ENCODE data around the gene TNXB.
"Not testable (repeated sequence)": the region's sequence is repeated elsewhere in the genome, so short reads cannot be mapped to it uniquely, and the experiment has no call there.

TNXB gene

GRCh38 chr6:32109114-32109764 lies at the start of gene TNXB:
Gene TNXB (minus strand): TSS chr6:32109338. CDS start chr6:32098198, 11,140 bp downstream.
- DNase-seq (ENCODE audit: low spot score) = no peak

DNA sequence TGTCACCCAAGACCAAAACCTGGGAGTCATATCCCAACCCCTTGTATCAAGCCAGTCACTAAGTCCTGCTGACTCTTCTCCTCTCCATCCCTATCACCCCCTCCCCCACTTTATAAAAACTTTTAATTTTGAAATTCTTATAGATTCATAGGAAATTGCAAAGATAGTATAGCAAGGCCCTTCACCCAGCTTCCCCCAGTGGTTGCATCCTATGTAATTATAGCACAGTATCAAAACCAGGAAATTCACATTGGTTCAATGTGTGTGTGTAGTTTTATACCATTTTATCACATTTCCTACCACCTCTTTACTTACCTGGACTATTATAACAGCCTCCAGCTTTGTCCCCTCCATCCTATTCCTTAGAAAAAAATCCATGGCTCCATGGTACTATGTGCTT lies 48.9 kb upstream of the TNXB start:
- DNase-seq (ENCODE audit: low spot score) = no peak

- DNase-seq (ENCODE audit: low spot score) = no peak
Observed at GRCh38 chr6:32156891-32157290, 47.8 kb upstream of the TNXB start.

- peak; percentile 73 for DNase-seq (ENCODE audit: low spot score)
Observed at GRCh38 chr6:32154514-32155161, 45.5 kb upstream of the TNXB start.

- peak; percentile 85 for DNase-seq (ENCODE audit: low spot score)
Observed at GRCh38 chr6:32153564-32154513, 44.7 kb upstream of the TNXB start, which contains the start of gene PPT2. Gene PPT2 (plus strand): TSS chr6:32154141. CDS start chr6:32154595, 454 bp downstream.

DNA sequence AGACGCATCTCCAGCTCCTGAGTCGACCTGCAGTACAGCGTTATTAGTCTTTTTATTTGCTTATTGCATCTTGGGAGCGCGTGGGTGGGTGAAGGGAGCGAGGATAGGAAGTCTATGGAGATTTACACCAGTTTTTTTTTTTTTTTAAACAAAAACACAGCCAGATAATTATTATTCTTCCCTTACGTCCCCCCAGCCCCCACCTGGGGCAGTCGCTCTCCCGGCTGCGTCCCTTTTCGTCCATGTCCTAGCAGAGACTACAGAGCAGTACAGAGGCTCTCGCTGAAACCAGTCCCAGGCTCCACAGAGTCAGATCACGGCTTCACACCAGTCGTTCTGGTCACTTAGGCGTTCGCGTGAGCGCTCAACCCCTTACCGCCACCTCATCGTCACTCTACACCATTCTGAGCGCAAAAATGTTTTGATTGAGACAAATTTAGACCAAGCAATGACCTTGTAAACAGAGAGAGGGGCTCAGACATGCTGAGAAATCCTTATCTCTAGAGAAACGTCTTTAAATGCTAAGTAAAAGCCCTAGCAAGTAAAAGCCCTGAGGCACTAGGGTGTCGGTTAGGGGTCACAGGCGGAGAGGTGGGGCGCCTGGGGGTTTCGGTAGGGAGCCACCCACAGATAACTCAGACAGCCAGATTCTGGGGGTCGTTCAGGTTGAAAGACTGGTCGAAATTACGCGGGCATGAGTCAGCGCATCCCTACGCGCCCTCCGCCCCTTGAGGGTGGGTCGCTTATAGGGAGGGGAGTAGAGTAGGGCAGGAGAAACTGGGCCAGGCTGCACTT lies 43.8 kb upstream of the TNXB start:
- DNase-seq (ENCODE audit: low spot score) = peak; percentile 31

DNA sequence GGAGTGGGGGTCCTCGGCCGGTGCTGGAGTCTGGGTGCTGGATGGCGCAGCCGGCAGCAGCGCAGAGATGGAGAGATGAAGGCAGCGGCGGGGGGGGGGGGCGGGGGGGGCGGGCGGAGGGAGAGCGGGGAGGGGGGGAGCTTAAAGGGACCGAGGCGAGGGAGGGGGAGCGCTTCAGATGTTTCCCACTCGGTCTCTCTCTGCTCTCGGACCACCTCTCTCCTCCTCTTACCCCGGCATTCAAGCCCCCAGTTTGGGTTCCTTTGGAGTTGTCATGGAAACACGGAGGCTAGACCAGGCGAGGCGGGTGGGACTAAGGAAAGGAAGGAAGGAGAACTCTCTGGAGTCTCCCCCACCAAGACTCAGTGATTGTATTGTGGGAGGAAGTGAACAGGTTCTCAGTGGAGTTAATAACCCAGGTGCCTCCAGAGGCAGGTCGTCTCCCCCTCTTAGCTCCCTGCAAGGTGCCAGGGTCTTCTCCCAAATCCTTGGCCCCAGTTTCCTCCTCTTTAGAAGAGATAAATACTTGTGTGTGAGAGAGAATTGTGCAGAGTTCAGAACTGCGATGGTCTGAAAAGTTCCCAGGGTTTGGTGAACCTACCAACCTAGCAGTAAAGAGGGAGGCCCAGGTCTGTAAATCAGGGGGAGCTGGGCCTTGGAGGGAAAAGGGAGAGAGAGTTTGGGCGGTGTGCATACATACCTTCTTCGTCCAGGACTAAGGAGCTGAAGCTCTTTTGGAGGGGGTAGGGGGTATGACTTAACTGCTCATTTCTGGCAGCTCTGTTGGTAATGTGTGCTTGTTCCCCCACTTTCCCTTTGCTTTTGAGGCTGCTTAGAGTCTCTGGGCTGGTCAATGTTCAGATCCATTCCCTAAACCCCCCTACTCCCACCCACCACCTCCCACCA lies 43.0 kb upstream of the TNXB start, which contains the start of gene PRRT1:
Gene PRRT1, minus strand, starts transcription at position 77 of the 906 bp plus-strand sequence. CDS start 112 bp downstream, outside the sequence.
- no peak for DNase-seq (ENCODE audit: low spot score)

DNA sequence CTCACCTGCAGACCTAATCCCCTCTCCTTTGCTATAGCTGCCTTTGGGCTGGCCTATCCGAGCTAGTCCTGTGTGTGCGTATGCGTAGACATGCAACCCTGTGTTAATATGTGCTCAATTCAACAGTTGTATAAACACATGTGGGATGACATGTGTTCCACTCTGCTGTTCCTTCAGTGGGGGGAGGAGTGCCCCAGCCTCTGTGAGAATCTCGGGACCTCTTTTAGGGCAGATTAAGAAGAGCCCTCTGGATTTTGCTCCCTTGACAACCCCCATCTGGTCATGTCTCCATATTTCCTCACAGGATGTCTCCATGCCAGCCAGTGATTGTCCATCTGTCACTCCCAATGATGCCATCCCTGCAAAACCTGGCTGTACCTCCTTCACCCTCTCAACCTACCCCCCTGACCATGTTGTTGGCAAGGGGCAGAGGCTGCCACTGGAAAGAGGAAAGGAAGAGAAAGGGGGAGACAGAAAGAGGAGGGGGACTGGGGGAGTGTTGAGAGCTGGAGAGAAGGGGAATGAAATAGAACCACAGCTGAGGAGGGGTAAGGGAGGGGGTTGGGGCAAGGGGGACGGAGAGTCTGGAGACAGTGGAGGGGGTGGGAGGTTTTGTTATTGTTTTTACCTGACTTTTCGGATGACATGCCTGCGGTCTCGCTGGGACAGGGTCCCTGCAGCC lies 42.2 kb upstream of the TNXB start:
- DNase-seq (ENCODE audit: low spot score) = no peak

GRCh38 chr6:32149932-32150870 lies 41.1 kb upstream of the TNXB start:
- DNase-seq (ENCODE audit: low spot score) = no peak

- DNase-seq (ENCODE audit: low spot score) = no peak
Observed at GRCh38 chr6:32149092-32149755, 40.1 kb upstream of the TNXB start.

DNA sequence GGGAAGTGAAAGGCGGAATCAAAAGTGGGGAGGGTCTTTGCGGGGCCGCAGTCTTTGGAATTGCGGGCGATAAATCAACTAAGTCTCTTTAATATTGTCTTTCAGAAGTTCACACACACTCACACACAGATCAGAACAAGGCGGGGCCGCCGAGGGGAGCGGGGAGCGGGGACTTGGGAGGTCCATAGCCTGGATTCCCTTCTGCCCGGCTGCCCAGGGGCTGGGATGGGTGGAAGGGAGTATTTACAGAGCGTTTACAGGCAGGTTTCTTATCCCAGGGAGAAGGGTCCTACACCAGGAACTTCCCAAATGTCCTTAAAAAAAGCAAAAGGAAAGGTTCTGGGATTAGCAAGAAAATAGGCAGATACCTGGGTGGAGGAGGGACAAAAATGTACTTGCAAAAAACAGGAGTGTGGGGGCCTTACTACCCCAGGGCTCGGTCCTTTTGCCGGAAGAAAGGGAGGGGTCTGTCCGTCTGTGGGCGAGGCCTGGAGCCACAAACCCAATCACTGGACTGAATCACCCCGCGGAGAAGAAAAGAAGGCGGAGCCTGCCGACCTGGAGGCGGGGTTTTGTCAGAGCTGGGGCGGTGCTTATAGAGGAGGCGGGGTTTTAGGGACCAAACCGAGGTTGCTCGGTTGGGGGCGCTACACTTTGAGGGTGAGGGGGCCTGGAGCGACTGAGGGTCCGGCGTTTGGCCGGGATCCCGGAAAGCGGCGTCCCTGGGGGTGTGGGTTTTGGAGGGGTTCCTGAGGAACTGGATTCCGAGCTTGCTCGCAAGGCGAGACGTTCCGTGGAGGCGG lies 39.4 kb upstream of the TNXB start:
- peak; percentile 26 for DNase-seq (ENCODE audit: low spot score)

GRCh38 chr6:32147401-32148132 lies 38.4 kb upstream of the TNXB start:
- no peak for DNase-seq (ENCODE audit: low spot score)

GRCh38 chr6:32146687-32147086 lies 37.5 kb upstream of the TNXB start:
- DNase-seq (ENCODE audit: low spot score) = no peak

DNA sequence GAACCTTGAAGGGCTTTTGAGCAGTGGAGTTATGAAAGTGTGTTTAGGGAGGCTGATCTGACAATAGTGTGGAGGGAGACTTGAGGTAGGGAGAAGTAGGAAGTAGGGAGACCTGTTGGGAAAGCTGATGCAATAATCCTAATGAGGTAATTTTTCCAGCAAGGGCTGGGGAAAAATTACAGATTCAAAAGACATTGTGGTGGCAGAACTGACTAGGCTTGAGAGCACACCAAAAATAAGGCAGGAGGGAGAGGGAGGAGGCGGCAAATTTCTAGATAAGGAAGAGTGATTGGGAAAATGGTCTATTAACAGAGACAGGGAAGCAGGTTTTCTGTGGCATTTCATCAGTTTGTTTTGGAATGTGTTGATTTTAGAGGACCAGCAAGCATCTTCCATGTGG lies 37.1 kb upstream of the TNXB start:
- DNase-seq (ENCODE audit: low spot score) = peak; percentile 21

- DNase-seq (ENCODE audit: low spot score) = not testable (repeated sequence)
Observed at GRCh38 chr6:32144238-32144637, 35.1 kb upstream of the TNXB start.

- DNase-seq (ENCODE audit: low spot score) = no peak
Observed at GRCh38 chr6:32140420-32141046, 31.4 kb upstream of the TNXB start.

All from kidney tubule cell (primary cell).